WERI-Rb-1 (cell line): ENCODE data around the gene CACNA1H.

ENCODE experiments used
- DNase-seq: peaks from one replicate; pipeline ENCODE4 v3.0.0-alpha.2; 2020
- H3K27ac ChIP-seq: fragments of 250-450 bp; sonication (Bioruptor Pico); 2 replicates; pipeline ENCODE4 v1.5.1; 2020; ENCODE audit warnings: mild to moderate bottlenecking, moderate library complexity
- H3K27me3 ChIP-seq: fragments of 250-450 bp; sonication (Bioruptor Pico); 2 replicates; pipeline ENCODE4 v1.5.1; 2021; ENCODE audit warnings: mild to moderate bottlenecking, low read depth, moderate library complexity; ENCODE audit not compliant: insufficient read depth, severe bottlenecking
- H3K36me3 ChIP-seq: fragments of 250-450 bp; sonication (Bioruptor Pico); 2 replicates; pipeline ENCODE4 v1.5.1; 2020; ENCODE audit warnings: mild to moderate bottlenecking, moderate library complexity
- H3K4me3 ChIP-seq: 2 replicates; pipeline ENCODE4 v1.5.1; 2011; ENCODE audit warnings: low read depth, mild to moderate bottlenecking, control low read depth, low read length
- H3K9me3 ChIP-seq: fragments of 250-450 bp; sonication (Bioruptor Pico); 2 replicates; pipeline ENCODE4 v1.5.1; 2021; ENCODE audit warnings: mild to moderate bottlenecking, moderate library complexity; ENCODE audit not compliant: severe bottlenecking
- TF ChIP-seq, protein P1 (sequence below): IDR thresholded peaks from 2 replicates; pipeline ENCODE4 v1.5.1; 2011; ENCODE audit warnings: low read depth, mild to moderate bottlenecking, control low read depth, inconsistent platforms, low read length

CACNA1H gene

DNA sequence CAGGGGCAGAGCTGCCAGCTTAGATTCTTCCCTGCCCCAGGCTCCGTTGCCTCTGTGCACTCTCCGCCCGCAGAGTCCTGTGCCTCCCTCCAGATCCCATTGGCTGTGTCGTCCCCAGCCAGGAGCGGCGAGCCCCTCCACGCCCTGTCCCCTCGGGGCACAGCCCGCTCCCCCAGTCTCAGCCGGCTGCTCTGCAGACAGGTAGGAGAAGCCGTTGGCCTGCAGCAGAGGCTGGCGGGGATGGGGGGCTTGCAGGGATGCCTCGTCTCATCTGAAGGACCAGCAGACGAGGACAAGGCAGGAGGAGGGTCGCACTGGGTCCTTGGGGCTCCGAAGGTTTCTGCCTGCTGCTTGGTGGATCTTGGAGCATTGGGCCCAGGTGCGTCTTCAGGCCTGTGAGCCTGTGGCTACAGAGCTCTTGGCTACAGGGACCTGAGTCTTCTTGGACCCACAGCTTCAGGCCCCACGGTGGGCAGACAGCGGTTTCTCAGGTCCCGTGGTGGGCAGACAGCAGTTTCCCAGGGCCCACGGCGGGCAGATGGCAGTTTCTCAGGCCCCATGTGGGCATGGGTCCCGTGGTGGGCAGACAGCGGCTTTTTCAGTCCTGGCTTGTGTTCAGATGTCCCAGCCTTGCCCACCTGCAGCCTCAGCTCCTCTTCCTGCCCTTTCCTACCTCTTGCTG, 66.2 kb downstream of the CACNA1H start:
- H3K36me3 ChIP-seq, result peaks cover 81% of the 10 kb centered on the region
- TF ChIP-seq, protein P1, sequence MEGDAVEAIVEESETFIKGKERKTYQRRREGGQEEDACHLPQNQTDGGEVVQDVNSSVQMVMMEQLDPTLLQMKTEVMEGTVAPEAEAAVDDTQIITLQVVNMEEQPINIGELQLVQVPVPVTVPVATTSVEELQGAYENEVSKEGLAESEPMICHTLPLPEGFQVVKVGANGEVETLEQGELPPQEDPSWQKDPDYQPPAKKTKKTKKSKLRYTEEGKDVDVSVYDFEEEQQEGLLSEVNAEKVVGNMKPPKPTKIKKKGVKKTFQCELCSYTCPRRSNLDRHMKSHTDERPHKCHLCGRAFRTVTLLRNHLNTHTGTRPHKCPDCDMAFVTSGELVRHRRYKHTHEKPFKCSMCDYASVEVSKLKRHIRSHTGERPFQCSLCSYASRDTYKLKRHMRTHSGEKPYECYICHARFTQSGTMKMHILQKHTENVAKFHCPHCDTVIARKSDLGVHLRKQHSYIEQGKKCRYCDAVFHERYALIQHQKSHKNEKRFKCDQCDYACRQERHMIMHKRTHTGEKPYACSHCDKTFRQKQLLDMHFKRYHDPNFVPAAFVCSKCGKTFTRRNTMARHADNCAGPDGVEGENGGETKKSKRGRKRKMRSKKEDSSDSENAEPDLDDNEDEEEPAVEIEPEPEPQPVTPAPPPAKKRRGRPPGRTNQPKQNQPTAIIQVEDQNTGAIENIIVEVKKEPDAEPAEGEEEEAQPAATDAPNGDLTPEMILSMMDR, result no peak
- H3K27me3 ChIP-seq, result no peaks in the 10 kb centered on the region
- no peak overlapping the region for H3K4me3 ChIP-seq
- no peak for DNase-seq
- H3K9me3 ChIP-seq, result no peaks in the 10 kb centered on the region
- no peak overlapping the region for H3K27ac ChIP-seq

DNA sequence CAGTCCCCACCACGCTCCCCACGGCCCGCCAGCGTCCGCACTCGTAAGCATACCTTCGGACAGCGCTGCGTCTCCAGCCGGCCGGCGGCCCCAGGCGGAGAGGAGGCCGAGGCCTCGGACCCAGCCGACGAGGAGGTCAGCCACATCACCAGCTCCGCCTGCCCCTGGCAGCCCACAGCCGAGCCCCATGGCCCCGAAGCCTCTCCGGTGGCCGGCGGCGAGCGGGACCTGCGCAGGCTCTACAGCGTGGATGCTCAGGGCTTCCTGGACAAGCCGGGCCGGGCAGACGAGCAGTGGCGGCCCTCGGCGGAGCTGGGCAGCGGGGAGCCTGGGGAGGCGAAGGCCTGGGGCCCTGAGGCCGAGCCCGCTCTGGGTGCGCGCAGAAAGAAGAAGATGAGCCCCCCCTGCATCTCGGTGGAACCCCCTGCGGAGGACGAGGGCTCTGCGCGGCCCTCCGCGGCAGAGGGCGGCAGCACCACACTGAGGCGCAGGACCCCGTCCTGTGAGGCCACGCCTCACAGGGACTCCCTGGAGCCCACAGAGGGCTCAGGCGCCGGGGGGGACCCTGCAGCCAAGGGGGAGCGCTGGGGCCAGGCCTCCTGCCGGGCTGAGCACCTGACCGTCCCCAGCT, 67.3 kb downstream of the CACNA1H start:
- Histone ChIP-seq H3K9me3 (no peaks in the 10 kb centered on the region), H3K4me3 (no peak overlapping the region), H3K27ac (no peak overlapping the region), H3K27me3 (no peaks in the 10 kb centered on the region), H3K36me3 (peaks cover 70% of the 10 kb centered on the region)
- TF ChIP-seq, protein P1, result no peak
- DNase-seq, result no peak

DNA sequence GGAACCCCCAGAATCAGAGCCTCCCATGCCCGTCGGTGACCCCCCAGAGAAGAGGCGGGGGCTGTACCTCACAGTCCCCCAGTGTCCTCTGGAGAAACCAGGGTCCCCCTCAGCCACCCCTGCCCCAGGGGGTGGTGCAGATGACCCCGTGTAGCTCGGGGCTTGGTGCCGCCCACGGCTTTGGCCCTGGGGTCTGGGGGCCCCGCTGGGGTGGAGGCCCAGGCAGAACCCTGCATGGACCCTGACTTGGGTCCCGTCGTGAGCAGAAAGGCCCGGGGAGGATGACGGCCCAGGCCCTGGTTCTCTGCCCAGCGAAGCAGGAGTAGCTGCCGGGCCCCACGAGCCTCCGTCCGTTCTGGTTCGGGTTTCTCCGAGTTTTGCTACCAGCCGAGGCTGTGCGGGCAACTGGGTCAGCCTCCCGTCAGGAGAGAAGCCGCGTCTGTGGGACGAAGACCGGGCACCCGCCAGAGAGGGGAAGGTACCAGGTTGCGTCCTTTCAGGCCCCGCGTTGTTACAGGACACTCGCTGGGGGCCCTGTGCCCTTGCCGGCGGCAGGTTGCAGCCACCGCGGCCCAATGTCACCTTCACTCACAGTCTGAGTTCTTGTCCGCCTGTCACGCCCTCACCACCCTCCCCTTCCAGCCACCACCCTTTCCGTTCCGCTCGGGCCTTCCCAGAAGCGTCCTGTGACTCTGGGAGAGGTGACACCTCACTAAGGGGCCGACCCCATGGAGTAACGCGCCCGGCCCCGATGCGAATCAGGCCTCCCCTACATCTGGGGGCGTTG, 68.1 kb downstream of the CACNA1H start:
- TF ChIP-seq, protein P1, result no peak
- DNase-seq, result no peak
- H3K36me3 ChIP-seq, result peaks cover 66% of the 10 kb centered on the region
- H3K27me3 ChIP-seq, result no peaks in the 10 kb centered on the region
- no peaks in the 10 kb centered on the region for H3K9me3 ChIP-seq
- H3K4me3 ChIP-seq, result no peak overlapping the region
- no peak overlapping the region for H3K27ac ChIP-seq

DNA sequence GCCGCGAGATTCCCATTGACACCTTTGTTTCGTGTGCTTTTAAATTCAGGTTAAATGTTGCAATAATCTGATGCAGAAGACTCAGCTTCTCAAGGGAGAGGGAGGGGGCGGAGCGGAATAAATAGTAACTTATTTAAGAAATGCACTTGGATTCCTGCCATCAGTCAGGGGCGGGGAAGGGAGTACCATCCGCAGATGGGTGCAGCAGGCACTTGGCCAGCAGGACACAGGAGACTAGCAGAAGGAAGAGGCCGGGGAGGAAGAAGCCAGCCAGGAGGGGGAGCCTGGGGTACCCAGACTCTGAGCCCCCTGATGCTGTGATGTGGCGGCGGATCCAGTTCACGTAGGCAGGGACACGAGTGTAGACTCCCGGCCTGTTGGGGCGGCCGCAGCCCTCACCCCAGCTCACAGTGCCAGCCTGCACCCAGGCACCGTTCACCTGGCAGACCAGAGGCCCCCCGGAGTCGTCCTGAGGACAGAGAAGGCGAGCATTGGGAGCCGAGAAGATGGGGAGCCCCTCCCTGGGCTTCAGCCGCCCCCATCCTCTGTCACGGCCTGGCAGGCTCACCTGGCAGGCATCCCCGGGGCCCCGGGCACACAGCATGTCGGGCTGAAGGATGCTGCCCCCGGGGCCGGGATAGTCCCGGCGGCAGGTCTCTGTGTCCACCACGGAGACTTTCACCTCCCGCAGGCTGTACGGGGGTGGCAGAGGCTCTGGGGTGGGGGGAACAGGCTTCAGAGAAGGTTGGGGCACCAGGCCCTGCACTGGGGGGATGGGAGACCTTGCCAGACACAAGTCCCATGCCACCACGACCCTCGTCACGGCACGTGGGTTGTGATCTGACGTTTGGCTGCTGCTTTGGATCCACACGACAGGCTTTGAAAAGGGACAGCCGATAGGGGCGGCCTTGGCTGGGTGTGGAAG, 69.0 kb downstream of the CACNA1H start:
- no peaks in the 10 kb centered on the region for H3K9me3 ChIP-seq
- TF ChIP-seq, protein P1, result no peak
- H3K27me3 ChIP-seq, result no peaks in the 10 kb centered on the region
- peaks cover 57% of the 10 kb centered on the region for H3K36me3 ChIP-seq
- no peak overlapping the region for H3K4me3 ChIP-seq
- DNase-seq, result no peak
- no peak overlapping the region for H3K27ac ChIP-seq

DNA sequence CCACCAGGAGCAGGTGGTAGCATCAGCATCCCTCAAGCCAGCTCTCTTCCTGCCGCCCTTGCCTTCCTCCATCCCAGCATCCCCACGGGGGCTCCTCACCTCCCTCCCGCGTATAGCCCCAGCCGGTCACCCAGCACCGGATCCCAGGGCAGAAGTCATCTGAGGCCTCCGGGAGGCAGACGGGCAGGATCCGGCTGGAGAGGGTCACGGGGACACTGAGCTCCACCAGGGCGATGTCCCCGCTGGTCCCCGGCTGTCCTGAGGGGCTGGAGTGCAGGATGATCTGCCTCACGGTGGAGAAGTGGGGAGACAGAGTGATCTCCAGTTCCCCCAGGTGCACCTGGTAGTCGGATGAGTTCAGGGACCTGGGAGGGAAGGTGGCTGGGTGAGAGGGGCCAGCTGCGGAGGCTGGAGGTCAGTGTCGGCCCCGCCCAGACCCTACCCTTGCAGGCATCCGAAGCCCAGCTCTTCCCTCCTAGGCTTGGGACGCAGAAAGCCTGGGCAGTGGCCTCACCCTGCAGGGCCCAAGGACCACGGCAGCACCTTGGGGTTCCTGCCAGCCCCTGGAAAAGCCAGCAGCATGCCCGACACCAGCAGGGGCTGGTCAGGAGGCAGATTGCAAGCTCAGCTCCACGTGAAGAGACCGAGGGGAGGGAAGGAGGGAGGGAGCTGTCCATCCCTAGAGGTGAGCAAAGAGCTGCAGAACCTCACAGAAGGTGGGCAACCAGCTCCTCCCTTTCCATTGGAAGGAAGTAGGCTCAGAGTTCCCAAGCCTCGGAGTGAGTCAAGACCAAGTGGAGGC, 69.8 kb downstream of the CACNA1H start:
- H3K27ac ChIP-seq, result no peak overlapping the region
- peaks cover 48% of the 10 kb centered on the region for H3K36me3 ChIP-seq
- TF ChIP-seq, protein P1, result no peak
- no peaks in the 10 kb centered on the region for H3K9me3 ChIP-seq
- no peaks in the 10 kb centered on the region for H3K27me3 ChIP-seq
- no peak for DNase-seq
- no peak overlapping the region for H3K4me3 ChIP-seq
